GM04504 (cell line): ENCODE data around the gene KRT7.
"Not testable (repeated sequence)": the region's sequence is repeated elsewhere in the genome, so short reads cannot be mapped to it uniquely, and the experiment has no call there.

Experiments
- DNase-seq: peaks from one replicate; pipeline ENCODE4 v3.0.0-alpha.2; 2012; ENCODE audit warnings: low read depth

The KRT7 gene

GRCh38 chr12:52243856-52244614 is 11.0 kb downstream of the KRT7 start:
- DNase-seq, result peak; percentile 90

GRCh38 chr12:52244615-52244994 is 11.6 kb downstream of the KRT7 start:
- DNase-seq, result no peak

- DNase-seq, result no peak
These were observed 12.4 kb downstream of the KRT7 start for GRCh38 chr12:52245259-52245961.

- no peak for DNase-seq
These were observed 13.0 kb downstream of the KRT7 start for GRCh38 chr12:52245962-52246569.

GRCh38 chr12:52246720-52247621 is 13.9 kb downstream of the KRT7 start:
- no peak for DNase-seq

GRCh38 chr12:52247622-52248540 is 14.8 kb downstream of the KRT7 start:
- no peak for DNase-seq

GRCh38 chr12:52248541-52249461 is 15.8 kb downstream of the KRT7 start:
- no peak for DNase-seq

GRCh38 chr12:52249511-52250047 is 16.5 kb downstream of the KRT7 start:
- DNase-seq, result no peak

- no peak for DNase-seq
These were observed 17.3 kb downstream of the KRT7 start for GRCh38 chr12:52250048-52250990.

- DNase-seq, result no peak
These were observed 18.5 kb downstream of the KRT7 start for GRCh38 chr12:52251367-52252051.

- not testable (repeated sequence) for DNase-seq
These were observed 19.2 kb downstream of the KRT7 start for GRCh38 chr12:52252175-52252615.

GRCh38 chr12:52252728-52253343 is 19.8 kb downstream of the KRT7 start:
- no peak for DNase-seq

- no peak for DNase-seq
These were observed 20.5 kb downstream of the KRT7 start for GRCh38 chr12:52253391-52254179.

GRCh38 chr12:52254180-52254964 is 21.3 kb downstream of the KRT7 start:
- no peak for DNase-seq

- no peak for DNase-seq
These were observed 22.1 kb downstream of the KRT7 start for GRCh38 chr12:52254965-52255751.
